ENCODE results near the gene ZBTB25.

Gene ZBTB25

GRCh38 chr14:64516969-64517368 is 13.3 kb upstream of the ZBTB25 start:
- Mint-ChIP-seq H3K36me3 (ENCODE audit: low read depth) (peaks cover 16% of the 10 kb centered on the region), H3K4me3 (no peak overlapping the region), H3K27me3 (ENCODE audit: low read depth, poor library complexity) (no peaks in the 10 kb centered on the region), H3K4me1 (no peaks in the 10 kb centered on the region), H3K27ac (no peak overlapping the region), H3K9me3 (no peaks in the 10 kb centered on the region)
- no peak for DNase-seq
- TF ChIP-seq, protein P1, sequence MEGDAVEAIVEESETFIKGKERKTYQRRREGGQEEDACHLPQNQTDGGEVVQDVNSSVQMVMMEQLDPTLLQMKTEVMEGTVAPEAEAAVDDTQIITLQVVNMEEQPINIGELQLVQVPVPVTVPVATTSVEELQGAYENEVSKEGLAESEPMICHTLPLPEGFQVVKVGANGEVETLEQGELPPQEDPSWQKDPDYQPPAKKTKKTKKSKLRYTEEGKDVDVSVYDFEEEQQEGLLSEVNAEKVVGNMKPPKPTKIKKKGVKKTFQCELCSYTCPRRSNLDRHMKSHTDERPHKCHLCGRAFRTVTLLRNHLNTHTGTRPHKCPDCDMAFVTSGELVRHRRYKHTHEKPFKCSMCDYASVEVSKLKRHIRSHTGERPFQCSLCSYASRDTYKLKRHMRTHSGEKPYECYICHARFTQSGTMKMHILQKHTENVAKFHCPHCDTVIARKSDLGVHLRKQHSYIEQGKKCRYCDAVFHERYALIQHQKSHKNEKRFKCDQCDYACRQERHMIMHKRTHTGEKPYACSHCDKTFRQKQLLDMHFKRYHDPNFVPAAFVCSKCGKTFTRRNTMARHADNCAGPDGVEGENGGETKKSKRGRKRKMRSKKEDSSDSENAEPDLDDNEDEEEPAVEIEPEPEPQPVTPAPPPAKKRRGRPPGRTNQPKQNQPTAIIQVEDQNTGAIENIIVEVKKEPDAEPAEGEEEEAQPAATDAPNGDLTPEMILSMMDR (IDR thresholded peaks at IDR 0.05): no peak

- peaks cover 5% of the 10 kb centered on the region for H3K36me3 Mint-ChIP-seq (ENCODE audit: low read depth)
- TF ChIP-seq, protein P1 (IDR thresholded peaks at IDR 0.05): no peak
- no peaks in the 10 kb centered on the region for H3K27me3 Mint-ChIP-seq (ENCODE audit: low read depth, poor library complexity)
- H3K4me3 Mint-ChIP-seq: no peak overlapping the region
- no peak for DNase-seq
- peaks cover 16% of the 10 kb centered on the region for H3K4me1 Mint-ChIP-seq
- no peak overlapping the region for H3K27ac Mint-ChIP-seq
- no peaks in the 10 kb centered on the region for H3K9me3 Mint-ChIP-seq
Measured at GRCh38 chr14:64515053-64515452, 11.4 kb upstream of the ZBTB25 start.

- Mint-ChIP-seq H3K9me3 (no peaks in the 10 kb centered on the region), H3K4me1 (peaks cover 32% of the 10 kb centered on the region), H3K36me3 (ENCODE audit: low read depth) (peaks cover 5% of the 10 kb centered on the region), H3K4me3 (no peak overlapping the region), H3K27ac (no peak overlapping the region), H3K27me3 (ENCODE audit: low read depth, poor library complexity) (no peaks in the 10 kb centered on the region)
- TF ChIP-seq, protein P1 (IDR thresholded peaks at IDR 0.05): no peak
- no peak for DNase-seq
Measured at GRCh38 chr14:64513271-64513670, 9.6 kb upstream of the ZBTB25 start.

DNA sequence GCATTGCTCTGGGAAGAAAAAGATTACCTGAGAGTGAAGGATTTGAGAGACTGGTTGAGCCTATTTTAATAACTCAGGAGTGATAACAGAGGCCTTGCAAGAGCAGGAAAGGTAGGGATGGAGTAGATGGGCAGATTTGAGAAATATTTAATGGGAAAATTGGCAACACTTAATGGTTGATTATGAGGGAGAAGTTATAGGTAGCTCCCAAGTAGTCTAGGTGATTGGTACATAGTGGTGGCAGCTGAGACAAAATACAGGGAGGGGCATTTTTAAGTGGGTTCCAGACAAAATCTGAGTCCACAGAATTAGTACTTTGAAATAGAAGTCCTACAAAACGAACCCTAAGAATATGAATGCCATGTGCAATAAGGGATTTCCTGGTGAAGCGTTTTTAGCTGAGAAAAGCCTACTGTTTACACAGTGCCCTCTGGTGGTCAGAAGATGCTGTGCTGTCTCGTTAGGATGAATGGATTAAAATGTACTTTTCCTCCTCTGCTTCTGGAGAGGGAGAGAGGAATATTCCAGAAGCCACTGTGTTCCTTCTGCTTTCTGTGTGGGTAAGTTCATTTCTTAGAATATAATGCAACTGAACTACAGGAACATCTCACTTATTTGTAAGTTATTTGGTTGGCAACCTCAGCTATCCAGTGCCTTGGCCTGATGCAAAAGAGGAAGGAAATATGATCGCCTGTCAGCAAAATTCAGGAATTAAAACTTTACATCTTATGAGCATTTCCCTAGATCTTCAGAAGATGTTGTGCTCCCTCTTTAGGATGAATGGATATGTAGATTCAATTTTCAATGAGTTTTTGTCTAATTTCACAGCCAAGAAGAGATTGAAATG is 7.4 kb upstream of the ZBTB25 start:
- peaks cover 52% of the 10 kb centered on the region for H3K4me1 Mint-ChIP-seq
- H3K27me3 Mint-ChIP-seq (ENCODE audit: low read depth, poor library complexity): no peaks in the 10 kb centered on the region
- TF ChIP-seq, protein P1 (IDR thresholded peaks at IDR 0.05): peak; percentile 94
- peak; percentile 67 for DNase-seq
- no peak overlapping the region for H3K27ac Mint-ChIP-seq
- no peak overlapping the region for H3K4me3 Mint-ChIP-seq
- H3K9me3 Mint-ChIP-seq: no peaks in the 10 kb centered on the region
- H3K36me3 Mint-ChIP-seq (ENCODE audit: low read depth): peaks cover 5% of the 10 kb centered on the region

- peaks cover 62% of the 10 kb centered on the region for H3K4me1 Mint-ChIP-seq
- TF ChIP-seq, protein P1 (IDR thresholded peaks at IDR 0.05): no peak
- H3K36me3 Mint-ChIP-seq (ENCODE audit: low read depth): peaks cover 4% of the 10 kb centered on the region
- no peaks in the 10 kb centered on the region for H3K27me3 Mint-ChIP-seq (ENCODE audit: low read depth, poor library complexity)
- peak overlapping the region; percentile 45 for H3K27ac Mint-ChIP-seq
- no peak for DNase-seq
- no peak overlapping the region for H3K4me3 Mint-ChIP-seq
- no peaks in the 10 kb centered on the region for H3K9me3 Mint-ChIP-seq
Measured at GRCh38 chr14:64509036-64509435, 5.4 kb upstream of the ZBTB25 start.
